ENCODE results near the gene TBC1D1.

DNA sequence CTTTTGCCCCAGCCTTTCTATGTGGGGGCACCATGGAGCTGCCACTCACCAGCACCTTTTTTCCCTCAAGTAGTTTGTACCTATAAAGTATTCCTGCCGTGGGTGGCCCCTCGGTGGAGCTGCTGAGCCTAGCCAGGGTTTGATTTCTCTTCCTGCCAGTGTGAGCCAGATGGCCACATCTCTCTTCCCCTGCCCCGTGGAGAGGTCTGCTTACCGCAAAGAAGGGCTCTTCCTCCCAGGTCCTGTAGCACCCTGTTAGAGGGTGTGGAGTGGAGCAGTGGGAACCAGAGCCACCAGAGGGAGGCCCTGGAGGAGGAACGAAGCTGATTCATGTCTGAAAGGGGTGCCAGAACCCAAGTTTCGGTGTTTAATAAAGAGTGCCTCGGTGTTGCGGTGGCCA lies 164.7 kb downstream of the TBC1D1 start:
- TF ChIP-seq, protein P1, sequence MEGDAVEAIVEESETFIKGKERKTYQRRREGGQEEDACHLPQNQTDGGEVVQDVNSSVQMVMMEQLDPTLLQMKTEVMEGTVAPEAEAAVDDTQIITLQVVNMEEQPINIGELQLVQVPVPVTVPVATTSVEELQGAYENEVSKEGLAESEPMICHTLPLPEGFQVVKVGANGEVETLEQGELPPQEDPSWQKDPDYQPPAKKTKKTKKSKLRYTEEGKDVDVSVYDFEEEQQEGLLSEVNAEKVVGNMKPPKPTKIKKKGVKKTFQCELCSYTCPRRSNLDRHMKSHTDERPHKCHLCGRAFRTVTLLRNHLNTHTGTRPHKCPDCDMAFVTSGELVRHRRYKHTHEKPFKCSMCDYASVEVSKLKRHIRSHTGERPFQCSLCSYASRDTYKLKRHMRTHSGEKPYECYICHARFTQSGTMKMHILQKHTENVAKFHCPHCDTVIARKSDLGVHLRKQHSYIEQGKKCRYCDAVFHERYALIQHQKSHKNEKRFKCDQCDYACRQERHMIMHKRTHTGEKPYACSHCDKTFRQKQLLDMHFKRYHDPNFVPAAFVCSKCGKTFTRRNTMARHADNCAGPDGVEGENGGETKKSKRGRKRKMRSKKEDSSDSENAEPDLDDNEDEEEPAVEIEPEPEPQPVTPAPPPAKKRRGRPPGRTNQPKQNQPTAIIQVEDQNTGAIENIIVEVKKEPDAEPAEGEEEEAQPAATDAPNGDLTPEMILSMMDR (conservative IDR thresholded peaks at IDR 0.05), result no peak
- TF ChIP-seq ZFX (IDR thresholded peaks at IDR 0.05), result no peak
